ENCODE results near the gene LRPAP1.
"Not testable (repeated sequence)": the region's sequence is repeated elsewhere in the genome, so short reads cannot be mapped to it uniquely, and the experiment has no call there.

The LRPAP1 gene

DNA sequence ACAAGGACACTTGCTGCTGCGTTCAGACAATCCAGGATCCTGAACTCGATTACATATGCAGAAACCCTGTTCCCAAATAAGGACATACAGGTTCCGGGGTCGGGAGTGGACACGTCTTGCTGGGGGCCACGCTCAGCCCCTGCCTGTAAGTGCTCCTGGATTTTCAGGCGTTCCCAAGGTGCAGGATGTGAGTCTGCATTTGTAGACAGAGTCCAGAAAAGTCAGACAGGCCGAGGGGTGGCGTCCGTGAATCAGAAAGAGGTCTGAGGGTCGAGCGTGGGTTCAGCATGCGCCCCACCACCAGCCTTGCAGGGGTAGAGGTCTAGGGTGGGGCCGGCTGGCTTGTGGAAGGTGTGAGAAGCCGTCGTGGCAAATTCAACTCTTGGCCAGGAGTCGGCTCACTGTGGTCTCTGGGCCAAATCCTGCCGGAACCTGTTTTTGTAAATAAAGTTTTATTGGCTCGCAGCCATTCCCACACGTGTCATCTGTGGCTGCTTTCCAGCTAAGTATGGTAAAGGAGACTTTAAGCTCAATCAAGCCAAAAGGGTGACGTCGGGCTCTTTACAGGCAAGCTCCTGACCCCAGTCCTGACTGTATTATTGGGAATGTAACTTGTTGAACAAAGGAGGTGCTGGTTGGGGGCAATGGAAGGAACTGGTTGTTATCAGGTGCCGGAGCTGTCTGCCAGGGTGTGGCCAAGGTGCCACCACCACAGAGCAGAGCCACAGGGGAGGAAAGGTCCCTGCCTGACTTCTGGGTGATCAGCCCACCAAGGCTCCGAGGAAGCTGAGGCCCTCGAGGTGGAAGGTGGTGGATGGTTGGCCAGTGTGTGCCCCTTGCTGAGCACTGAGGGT is 61.8 kb downstream of the LRPAP1 start:
- no peak for DNase-seq

DNA sequence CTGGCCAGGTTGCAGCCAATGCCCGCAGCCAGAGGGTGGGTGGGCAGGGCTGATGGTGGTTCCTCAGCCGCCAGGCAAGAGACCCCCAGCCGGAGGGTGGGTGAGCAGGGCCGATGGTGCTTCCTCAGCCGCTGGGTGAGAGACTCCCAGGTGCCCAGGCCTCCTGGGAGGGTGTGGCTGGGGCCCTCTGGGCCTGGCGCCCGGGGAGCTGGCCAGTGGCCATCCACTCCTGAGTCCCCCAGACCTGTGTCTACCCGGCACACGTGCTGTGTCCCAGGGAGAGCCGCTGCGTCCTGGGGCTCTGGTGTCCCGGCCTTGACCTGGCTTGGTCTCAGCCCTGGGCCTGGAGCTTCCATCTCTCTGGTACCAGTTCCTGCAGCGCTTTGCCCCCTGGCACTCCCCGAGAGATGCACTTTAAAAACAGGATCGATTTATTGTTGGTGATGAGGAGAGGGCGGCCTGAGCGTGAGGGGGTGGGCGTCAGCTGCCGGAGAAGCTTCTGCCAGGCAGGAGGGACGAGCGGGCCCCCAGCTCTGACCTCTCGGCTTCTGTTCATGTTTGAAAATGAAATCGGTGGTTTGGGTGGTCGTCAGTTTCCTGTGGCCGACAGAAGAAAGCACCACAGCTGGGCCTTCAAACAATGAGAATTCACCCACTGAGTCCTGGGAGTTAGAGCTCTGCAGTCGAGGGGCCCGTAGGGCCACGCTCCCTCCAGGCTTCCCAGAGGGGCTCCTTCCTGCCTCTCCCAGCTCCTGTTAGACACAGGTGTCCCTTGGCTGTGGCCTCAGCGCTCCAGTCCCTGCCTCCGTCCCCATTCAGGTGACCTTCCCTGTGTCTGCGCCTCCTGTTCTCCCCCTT is 62.6 kb downstream of the LRPAP1 start:
- no peak for DNase-seq

DNA sequence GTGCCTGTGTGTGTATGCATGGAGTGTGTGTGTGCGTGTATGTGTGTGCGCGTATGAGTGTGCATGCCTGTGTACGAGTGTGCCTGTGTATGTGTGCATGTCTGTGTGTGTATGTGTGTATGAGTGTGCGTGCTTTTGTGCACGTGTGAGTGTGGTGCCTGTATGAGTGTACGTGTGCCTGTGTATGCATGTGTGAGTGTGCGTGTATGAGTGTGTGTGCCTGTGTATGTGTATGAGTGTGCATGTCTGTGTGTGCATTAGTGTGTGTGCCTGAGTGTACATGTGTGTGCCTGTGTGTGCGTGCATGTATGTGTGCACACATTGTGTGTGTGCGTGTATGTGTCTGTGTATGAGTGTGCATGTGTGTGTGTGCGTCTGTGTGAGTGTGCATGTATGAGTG is 63.4 kb downstream of the LRPAP1 start:
- no peak for DNase-seq

DNA sequence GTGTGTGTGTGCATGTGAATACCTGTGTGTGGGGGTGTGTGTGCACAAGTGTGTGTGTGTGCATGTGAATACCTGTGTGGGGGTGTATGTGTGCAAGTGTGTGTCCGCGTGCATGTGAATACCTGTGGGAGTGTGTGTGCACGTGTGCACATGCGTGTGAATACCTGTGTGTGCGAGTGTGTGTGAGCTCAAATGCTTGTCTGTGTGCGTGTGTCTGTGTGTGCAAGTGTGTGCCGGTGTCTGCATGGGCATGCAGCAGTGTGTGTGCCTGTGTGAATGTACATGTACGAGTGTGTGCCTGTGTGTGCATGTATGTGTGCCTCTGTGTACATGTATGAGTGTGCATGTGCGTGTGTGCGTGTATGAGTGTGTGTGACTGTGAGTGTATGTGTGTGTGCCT is 64.1 kb downstream of the LRPAP1 start:
- no peak for DNase-seq

DNA sequence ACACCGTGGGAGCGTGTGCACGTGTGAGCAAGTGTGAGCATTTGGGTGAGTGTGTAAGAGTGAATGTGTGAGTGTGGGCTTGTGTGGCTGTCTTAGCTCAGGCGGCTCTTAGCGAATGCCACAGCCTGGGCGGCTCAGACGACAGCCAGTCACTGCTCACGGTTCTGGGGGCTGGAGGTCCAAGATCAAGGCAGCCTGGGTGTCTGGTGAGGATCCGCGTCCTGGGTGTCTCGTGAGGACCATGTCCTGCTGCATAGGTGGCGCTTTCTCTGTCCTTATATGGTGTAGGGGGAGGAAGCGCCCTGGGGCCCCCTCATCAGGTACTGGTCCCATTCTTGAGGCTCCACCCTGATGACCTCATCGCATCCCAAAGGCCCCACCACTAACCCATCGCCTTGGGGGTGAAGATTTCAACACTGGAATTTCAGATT is 64.6 kb downstream of the LRPAP1 start:
- no peak for DNase-seq

DNA sequence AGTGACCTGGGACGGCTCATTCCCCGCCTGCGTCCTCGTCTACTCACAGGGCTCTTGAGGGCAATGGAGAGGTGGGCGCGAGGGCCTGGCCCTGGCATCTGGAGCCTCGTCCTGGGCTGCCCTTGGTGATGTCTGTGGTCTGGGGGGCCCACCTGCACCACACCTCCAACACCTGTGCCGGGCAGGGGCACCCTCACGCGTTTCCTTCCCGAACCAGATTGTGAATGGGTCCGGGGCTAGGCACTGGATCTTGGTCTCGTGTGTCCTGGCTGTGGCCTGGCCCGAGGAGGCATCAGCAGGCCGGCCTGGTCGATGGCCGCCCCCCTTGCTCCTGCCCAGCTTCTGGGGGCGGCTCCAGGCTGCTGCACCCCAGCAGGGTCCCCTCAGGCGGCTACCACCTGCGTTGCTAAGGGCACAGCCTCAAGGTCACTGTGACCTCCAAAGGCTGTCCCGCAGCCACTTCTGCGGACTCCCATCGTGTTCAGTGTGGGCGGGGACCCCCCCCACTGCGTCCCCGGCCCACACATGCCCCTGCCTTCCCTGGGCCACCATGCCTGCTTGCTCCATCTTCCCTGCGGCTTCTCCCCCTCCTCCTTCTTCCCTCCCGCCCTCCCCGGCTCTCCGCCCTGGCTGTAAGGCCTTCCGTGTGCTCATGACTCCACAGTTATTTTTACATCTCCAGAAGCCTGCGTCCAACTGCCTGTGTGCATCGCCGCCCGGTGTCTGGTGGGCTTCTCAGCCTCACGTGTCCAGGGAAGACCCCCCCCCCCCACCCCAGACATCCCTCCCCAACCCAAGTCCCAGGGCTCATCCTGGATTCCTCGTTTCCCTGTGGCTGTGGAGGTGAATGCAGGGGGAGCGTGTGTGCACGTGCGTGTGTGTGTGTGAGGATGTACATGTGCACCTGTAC is 65.3 kb downstream of the LRPAP1 start:
- DNase-seq = no peak

DNA sequence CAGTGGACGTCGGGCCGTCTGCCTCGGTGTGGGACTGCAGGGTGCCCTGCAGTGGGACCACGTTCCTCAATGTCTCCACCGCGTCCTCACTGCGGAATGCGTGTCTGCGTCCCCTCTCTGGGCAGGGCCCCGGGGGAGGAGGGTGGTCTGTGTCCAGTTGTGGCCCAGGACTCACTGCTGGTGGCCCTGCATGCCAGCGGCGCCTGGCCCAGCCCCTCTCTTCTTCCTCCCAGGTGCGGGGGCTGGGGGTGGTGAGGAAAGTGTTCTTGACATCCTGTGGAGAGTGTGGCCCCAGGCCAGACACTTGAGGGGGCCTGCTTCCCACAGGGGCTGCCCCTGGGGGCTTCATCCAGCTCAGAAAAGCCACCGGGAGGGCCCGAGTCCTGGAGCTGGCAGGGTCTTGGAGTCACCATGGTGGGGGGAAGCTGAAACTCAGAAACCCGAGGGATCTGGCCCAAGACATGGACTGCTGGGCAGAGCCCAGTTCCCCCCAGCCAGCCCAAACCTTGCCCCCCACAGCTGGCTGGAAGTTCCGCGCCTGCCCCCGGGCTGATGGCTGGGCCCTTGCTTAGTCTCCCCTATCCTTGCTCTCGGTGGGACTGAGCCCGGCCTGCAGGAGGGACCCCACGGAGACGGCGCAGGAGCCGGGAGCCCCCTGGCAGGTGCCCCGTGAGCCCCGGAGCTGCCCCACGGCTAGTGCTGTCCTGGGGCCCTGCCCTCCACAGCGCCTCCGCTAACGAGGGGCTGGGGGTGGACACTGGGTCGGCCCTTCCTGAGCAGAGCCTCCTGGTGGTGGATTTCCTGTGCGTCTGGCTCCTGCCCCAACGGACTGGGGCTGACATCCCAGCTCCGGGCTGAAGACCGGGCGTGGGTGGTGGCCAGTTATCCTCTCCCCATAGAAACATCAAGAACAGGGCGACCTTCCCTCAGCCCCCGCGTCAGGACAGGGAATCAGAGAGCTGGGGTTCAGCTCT is 66.2 kb downstream of the LRPAP1 start:
- no peak for DNase-seq

DNA sequence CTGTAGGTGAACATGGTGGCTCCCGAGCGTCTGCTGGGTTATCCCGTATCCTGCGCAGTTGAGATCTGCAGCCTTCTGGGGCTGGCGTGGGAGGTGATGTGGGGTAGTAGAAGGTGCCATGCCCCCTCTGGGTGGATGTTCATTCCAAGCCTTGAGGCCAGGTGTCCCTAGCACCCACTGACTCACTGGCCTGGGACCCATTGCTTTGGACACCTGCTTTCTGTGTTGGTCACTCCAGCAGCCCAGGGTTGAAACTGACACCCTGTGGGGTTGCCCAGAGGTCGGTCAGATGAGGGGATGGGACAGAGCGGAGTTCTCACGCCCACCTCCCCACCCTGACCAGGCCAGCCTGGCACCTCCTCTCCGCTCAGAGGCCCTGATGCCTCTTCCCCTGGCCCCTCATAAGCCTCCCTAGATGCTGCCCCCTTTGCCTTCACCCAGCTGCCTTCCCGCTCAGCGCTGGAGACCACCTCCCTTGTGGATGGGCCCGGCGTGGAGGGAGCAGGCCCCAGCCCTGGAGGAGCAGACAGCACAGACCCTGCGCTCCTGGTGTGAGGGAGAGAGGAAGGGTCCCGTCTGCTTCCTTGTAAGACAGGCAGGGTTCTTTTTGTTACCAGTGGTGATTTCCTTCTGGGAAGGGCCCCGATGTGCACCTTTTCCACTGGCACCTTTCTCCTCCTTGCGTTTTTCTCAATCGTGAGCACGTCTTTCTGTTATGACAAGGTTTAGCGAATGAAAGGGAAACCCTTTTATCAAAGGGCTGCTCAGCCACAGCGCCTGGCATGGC is 67.1 kb downstream of the LRPAP1 start:
- DNase-seq = no peak

DNA sequence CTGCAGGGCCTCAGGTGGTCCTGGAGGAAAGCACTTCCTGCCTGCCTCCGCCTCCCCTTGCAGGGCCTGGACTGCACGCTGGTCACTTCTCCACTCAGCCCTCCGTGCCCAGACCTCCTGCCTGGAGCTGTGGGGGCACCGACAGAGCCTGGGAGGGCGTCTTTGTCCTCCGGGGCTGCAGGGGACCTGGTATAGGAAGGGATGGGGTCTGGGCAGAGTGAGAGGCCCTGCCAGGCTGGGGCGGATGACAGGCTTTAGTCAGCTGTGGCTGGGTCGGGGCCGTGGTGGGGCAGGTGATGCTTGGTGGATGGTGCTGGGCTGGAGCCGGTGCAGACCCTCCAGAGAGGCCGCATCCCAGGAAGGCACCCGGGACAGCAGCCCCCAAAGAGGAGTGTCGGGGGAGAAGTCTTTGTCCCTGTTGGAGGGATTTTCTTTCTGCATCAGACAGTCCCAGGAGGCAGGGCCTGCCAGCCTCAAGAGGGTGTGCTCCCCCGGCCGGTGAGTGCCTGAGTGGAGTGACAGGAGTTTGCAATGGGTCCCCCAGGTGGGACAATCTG is 67.8 kb downstream of the LRPAP1 start:
- no peak for DNase-seq

DNA sequence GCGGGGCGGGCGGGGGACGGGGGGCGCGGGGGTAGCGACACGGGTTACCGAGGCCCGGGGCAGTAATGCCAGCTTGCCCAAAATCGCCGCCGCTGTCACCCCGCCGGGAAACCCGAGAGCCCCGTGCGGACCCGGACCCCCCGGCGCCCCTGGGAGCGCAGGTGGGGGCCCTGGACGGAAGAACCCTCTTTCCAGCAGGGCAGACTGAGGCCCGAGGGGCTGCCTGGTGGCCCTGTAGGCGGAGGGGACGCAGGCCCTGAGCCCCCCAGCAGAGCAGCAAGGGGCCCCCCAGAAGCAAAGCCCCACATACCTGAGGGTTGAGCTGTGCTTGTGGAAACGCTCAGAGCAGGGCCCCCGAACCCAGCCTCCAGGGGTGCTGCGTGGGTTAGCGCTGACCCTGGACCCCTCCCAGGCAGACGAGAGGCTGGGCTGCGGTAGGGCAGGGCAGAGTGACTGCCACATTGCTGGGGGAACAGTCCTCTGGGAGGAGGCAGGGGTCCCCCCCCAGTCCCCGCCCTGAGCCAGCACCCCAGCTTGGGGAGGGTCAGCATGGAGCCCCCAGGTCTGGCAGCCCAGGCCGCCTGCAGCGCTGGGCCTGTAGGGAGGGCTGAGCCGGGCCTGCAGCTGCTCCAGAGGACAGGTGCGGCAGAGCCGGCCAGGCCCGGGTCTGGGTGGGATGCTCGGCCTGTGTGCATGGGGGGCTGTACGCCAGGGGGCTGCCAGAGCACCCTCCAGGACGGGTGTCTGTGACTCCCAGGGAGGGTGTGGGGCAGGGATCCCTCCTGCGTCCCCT is 68.5 kb downstream of the LRPAP1 start:
- no peak for DNase-seq

DNA sequence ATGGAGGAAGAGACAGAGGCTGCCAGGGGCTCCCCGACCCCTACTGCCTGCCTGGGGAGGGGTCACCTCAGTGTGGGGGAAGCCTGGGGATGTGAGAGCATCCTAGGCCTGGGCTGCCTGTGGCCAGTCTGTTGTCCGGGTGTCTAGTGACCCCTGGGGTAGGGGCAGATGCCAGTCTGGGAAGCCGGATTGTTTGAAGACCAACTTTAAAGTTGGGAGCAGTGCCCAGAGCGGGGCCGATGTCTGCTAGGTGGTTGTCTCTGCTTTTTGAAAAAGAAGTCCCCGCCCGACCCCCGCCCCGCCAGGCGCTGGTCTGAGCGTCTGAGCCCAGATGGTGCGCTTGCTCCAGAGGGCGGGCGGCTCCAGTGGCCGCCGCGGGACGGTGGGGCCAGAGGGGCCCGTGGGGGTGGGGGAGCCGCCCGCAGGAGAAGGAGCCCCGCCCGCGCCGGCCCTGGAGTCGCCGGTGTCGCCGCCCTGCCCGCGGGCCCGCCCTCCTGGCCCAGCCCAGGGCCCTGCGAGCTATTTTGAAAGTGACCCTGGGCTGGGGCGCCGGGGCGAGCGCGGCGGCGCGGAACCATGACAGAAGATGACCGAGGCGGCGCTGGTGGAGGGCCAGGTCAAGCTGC is 69.3 kb downstream of the LRPAP1 start, which contains the start of gene DOK7:
Gene DOK7, plus strand, starts transcription at position 517 of the 626 bp plus-strand sequence. Its CDS starts 70 bp downstream, at position 587.
- DNase-seq = no peak

DNA sequence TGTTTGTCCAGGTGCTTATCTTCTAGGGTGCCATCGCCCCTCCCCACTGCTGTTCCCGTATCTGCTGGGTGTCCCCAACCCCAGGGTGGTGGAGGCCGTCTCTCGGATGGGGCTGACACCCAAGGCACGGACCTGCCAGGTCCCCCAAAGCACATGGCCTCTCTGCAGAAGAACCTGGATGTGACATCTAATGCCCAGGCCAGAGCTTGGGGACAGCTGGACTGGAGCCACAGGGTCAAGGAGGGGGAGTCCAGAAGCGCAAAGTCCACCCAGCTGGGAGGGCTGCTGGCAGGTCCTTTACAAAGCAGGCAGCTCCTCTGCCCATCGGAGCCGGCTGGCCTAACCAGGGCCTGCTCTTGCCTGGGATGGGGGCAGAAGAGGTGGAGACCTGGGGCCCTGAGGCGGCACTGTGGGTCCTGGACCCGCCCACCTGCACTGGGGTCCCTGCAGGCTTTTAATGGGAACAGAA is 69.9 kb downstream of the LRPAP1 start:
- no peak for DNase-seq

DNA sequence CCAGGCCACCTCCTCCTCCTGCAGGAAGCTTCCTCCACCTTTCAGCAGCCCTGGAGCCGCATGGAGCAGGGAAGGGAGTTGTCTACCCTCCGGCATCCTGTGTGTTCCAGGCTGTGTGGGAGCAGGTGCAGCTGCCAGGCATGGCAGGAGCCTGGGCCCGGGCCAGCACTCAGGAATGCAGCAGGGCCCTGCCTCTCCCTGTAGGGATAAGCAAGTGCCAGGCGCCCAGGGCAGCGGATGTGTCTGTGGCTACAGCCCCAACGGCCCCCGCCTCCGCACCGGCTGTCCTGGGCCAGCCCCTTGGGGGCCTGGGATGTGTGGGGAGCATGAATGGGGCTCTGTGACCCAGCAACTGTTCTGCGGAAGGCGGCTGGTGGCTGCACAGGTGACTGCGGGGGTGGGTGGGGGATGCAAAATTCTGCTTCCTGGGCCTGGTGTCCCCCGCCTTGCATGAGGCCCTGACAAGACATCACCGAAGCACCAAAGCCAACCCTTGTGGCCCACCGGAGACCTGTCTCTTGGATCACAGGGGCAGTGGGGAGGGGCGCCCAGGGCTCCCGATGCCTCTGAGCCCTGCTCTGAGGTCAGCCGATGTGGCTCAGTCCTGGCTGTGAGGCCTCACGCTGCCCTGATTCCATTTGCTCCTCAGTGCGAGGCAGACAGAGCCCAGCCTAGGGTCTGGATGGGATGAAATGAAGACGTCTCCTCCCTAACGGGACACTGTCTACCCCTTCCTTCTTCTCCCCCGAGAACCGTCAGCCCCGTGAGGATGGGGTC is 70.5 kb downstream of the LRPAP1 start:
- no peak for DNase-seq

DNA sequence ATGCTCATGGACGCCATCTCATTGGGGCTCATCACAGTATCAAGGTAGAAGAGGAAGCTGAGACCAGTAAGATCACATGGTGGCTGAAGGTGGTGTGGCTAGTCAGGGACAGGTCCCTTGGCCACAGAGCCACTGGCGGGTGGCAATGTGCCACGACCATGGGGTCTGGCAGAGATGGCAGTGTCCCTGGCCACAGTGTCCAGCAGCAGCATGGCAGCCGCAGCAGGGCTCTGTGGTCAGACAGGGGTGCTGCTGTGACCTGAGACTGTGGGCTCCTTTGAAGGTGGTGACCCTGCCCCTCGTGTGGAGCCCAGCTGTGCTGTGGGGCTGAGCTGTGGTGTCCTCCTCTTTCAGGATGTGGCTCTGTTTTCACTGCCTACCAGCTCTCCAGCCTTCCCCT is 71.3 kb downstream of the LRPAP1 start:
- no peak for DNase-seq

DNA sequence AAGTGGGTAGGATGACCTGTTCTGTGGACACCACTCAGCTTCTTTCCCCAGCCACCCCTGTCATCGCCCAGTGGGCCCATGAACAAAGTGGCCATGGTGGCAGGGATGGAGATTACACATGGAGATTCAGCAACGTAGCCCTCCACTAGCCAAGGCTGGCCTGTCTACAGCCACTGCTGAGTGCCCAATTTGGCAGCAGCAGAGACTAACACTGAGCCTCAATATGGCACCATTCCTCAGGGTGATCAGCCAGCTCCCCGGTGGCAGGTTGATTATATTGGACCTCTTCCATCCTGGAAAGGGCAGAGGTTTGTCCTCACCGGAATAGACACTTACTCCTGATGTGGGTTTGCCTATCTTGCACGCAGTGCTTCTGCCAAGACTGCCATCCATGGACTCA is 73.1 kb downstream of the LRPAP1 start:
- not testable (repeated sequence) for DNase-seq

DNA sequence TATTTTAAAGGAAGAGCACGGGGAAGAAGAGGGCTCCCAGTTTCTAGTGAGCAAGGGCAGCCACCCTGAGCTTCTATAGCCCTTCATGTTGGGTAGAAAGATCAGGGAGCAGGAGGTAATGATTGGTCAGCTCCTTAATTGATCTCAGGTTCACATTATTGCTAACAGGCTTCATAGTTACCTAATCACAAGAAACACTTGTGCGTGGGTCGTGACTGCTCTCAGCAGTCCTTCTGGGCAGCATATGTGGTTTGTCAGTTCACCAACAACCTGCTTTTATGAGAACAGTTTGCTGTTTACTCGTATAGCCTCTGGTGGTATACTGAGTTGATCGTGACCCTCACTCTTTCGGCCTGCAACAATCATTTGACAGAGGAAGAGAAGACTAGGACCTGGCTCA is 73.9 kb downstream of the LRPAP1 start:
- DNase-seq = no peak

DNA sequence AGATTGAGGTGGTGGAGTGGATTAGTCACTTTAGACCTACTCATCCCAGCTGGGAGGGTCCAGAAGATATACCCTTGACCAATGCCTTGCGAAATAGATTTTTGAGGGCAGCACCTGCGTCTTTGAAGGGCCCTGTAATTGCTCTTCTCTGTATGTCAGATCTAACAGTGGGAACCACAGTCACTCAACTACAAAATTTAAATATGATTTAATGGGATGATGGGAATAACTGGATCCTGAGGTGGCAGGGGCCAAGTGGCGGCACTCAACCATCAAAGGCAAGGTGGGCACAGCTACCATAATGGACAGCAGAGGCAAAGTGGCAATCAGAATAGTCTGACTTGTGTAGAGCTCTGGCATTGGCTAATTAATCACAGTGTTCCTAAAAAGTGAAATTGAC is 76.6 kb downstream of the LRPAP1 start:
- not testable (repeated sequence) for DNase-seq

All from activated CD4-positive, alpha-beta T cell treated with anti-CD3 and anti-CD28 coated beads for 4 hours (primary cell).